ENCODE data around the gene SPX.

DNA sequence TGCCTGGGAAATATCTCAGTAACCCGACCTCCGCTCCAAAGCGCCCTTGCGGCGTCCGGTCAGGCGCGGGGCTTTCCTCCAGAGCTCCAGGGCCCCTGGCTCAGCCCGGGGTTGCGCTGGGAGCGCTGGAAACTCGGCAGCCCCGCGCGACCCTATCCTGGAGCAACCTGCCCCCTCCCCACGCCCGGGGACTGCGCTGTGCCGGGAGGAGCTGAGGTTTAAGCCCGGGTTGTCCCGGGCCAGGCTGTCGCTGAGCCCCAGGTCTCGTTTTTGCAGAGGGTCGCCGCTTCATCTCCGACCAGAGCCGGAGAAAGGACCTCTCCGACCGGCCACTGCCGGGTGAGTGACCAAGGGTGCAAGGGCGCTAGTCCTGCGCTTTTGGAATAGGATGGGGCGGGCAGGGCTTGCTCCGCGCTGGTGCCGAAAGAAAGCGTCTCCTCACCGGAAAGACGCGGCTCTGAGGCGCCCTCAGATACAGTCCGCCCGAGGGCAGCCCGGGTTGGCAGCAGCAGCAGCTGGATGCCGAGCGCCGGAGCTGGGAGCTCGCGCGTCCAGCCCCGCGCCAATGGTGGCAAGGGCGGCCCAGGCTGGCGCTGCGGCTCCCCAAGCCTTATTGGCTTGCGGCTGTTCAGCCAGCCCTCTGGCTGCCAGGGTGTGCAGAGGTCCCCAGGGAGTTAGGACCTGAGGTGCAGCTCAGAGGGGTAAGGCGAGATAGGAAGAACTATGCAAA lies 1.5 kb downstream of the SPX start:
- TF ChIP-seq ZNF274 (IDR thresholded peaks at IDR 0.05; ENCODE audit: low read depth, low read length) (no peak), SUZ12 (IDR thresholded peaks at IDR 0.05; ENCODE audit: extremely low read depth, insufficient read depth, insufficient read length) (peak; percentile 59)
